ENCODE results near the gene SULF2.
"Not testable (repeated sequence)": the region's sequence is repeated elsewhere in the genome, so short reads cannot be mapped to it uniquely, and the experiment has no call there.

The SULF2 gene

DNA sequence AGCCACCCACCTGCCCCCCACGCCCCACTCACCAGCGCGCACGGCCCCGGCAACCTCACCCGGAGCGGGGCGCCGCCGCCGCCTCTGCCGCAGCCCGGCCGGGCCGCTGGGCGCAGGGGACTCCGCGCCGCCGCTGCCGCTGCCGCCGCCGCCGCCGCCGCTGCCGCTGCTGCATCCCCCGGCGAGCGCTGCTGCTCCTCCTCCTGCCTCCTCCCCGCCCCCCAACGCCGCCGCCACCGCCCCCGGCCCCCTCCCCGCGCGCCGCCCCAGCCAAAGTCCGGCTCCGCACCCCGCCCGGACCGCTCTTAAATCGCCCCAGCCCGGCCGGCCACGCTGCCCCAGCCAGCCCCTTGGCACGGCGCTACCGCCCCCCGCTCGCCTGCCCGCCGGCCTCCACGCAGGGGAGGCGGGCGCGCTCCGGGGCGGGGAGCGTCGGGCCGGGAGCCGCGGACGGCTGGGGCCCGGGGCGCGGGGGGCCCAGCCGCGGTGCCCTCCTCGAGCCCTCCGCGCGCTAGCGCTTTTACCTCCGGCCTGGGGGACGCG, at the start of gene SULF2:
TSS of gene SULF2 (minus strand) at position 171 of the 543 bp plus-strand sequence. CDS start 28,118 bp downstream, outside the sequence.
- no peak for DNase-seq (ENCODE audit: low read depth)

DNA sequence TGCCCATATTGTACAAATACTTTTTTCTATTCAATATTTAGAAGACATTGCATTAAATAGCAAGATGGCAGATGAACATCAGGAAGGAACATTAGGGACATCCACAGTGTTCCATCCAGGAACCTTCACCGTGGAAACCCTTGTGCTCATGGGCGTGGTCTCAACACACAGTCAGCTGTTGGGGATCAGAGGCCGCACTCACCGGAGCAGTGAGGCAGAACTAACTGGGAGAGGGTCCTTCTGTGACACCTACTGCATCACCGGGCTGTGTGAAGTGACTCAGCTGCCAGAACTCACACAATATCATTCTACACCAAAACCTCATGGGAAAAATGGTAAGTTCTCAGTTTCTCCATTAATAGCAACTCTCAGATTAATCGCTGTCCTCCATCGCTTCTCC, 46.4 kb upstream of the SULF2 start:
- DNase-seq (ENCODE audit: low read depth) = not testable (repeated sequence)

DNA sequence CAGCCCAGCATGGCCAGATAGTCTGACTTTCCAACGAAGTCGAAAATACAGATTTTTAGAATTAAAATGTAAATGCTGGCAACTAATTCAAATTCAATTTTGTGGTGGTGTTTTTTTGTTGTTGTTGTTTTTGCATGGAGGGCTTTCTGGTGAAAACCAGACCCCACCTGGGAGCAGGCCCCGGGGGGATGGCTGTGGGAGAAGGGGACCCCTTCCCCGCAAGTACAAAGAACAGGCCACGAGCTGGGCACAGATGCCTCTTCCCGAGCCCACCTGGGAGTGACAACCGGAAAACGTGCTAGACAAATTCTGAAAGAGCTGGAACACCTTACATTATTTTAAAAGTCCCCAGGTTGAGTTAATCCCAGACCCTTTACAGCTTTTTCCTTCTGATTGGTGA, 41.4 kb upstream of the SULF2 start:
- DNase-seq (ENCODE audit: low read depth) = not testable (repeated sequence)

DNA sequence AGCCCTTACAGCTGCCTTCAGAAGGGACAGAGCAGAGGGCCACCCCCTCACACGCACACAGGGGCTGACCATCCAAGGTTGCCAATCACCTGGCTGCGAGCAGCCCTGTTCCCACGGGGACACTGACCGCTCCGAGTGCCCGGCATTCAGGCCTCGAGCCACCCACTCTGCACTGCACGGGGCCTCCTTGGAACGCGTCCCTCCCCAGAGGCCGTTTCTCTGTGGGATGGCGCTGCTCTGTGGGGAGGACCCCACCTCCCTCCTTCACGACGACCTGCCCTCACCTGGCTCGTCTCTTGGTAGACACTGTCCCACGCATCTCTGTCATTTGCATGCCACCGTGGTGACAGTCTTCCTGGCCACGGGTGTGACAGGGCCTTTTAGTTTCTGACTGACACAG, 40.7 kb upstream of the SULF2 start:
- DNase-seq (ENCODE audit: low read depth) = not testable (repeated sequence)

- DNase-seq (ENCODE audit: low read depth) = no peak
These were observed 39.9 kb upstream of the SULF2 start for GRCh38 chr20:47825011-47825762.

GRCh38 chr20:47823941-47824340, 38.7 kb upstream of the SULF2 start:
- not testable (repeated sequence) for DNase-seq (ENCODE audit: low read depth)

- DNase-seq (ENCODE audit: low read depth) = no peak
These were observed 36.3 kb upstream of the SULF2 start for GRCh38 chr20:47821481-47822100.

- no peak for DNase-seq (ENCODE audit: low read depth)
These were observed 33.8 kb upstream of the SULF2 start for GRCh38 chr20:47818996-47819609.

- DNase-seq (ENCODE audit: low read depth) = no peak
These were observed 33.2 kb upstream of the SULF2 start for GRCh38 chr20:47818466-47818865.

- DNase-seq (ENCODE audit: low read depth) = no peak
These were observed 32.7 kb upstream of the SULF2 start for GRCh38 chr20:47818016-47818415.

- DNase-seq (ENCODE audit: low read depth) = no peak
These were observed 32.3 kb upstream of the SULF2 start for GRCh38 chr20:47817573-47817972.

GRCh38 chr20:47816487-47817451, 31.5 kb upstream of the SULF2 start:
- DNase-seq (ENCODE audit: low read depth) = no peak

DNA sequence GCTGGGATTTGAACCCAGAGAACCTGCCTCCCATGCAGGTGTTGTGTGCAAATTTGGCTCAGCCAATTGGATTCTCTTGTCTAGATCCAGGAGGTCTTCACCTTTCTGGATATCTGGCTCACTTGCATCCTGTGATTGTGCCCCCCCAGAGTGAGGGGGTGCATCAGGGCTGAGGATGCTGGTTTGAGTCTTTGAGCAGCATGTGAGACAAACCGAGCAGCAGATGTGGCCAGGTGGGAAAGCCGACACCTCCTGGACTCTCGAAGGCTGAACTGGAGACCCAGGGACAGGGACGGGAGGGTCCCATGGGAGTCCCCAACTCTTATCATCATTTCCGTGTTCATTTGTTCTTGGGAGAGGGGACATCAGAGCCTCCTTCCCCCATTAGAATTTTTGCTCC, 30.6 kb upstream of the SULF2 start:
- no peak for DNase-seq (ENCODE audit: low read depth)

GRCh38 chr20:47815416-47815806, 30.1 kb upstream of the SULF2 start:
- no peak for DNase-seq (ENCODE audit: low read depth)

DNA sequence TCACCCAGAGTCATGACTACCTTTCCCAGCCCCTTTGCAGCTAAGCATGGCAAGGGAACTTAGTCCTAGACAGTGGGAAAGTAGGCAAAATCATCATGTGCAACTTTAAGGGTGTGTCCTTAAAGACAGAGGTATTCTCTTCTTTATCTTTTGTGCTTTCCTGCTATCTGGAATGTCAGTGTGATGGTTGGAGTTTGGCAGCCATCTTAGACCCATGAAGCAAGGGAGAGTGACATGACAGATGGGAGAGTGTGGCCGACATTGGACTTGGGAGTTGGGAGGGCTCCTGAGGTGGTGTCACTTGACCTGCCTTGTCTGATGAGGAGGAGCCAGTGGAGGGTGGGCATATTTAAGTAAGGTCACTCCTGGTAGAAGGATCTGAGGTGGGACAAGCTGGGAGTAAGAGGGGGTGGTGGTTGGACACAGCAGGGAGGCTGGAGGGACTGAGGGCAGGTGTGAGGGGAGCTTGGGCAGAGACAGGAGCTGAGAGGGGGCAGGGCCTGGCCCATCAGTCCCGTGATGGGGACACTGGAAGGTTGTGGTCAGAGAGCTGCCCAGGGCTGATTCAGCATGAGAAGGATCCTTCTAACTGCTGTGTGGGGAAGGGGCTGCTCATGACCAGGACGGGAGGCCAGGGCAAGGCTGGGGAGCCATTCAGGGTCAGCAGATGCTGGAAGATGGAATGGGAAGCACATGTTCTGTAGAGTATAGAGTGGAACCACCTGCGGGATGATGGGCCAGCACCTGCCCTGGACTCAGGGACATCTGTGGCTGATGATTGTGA, 29.5 kb upstream of the SULF2 start:
- DNase-seq (ENCODE audit: low read depth) = no peak

DNA sequence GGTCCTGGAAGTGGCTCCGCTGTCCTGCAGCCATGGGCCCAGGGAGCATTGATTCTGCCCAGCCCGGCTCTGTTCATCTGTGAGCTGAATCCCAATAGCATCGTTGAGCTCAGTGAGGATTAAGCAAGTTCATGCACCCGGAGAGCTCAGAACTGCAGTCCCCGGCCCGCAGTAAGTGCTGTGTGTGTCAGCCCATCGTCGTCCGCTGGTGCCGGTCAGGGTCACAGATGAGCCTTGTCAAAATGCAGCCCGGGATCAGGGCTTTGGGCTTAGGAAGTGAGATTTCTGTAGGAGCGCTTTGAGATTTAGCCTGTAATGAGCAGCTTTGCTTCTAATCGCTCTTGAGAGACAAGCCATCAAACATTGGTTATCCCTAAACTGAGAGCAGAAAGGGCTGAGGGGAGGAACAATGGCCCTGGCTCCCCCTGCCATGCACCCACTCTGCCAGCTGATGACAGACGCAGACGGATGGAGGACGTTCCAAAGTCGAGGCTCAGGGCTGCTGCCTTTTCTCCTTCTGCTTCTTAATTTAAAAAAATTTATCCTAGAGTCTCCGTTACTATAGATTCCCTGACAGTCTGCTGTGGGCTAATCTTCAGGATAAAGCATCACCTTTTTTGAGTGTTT, 25.6 kb upstream of the SULF2 start:
- DNase-seq (ENCODE audit: low read depth) = no peak

- no peak for DNase-seq (ENCODE audit: low read depth)
These were observed 24.9 kb upstream of the SULF2 start for GRCh38 chr20:47810116-47810677.

- DNase-seq (ENCODE audit: low read depth) = no peak
These were observed 24.1 kb upstream of the SULF2 start for GRCh38 chr20:47809161-47809960.

GRCh38 chr20:47805951-47806350, 20.7 kb upstream of the SULF2 start:
- DNase-seq (ENCODE audit: low read depth) = no peak

Data from activated T-cell treated with anti-CD3 and anti-CD28 coated beads for 1 hour (primary cell).